WTC11 (cell line): ENCODE data around the gene NELFA. TPM values are rescaled to one million over a fixed set of nuclear protein-coding genes. Genes with fewer than 3 reads are reported as not detected.

ENCODE experiments used
- ATAC-seq: fragments of 200-7000 bp; cut with Tn5 transposase; 2 replicates; pipeline ENCODE4 v1.10.0; 2021; ENCODE audit warnings: mild to moderate bottlenecking, moderate library complexity
- CTCF ChIA-PET: fragments of 300-600 bp; sonication (Branson Sonifier 250); formaldehyde crosslinking; loops from one replicate; lab custom pipeline; 2021; ENCODE audit warnings: antibody characterized with exemption; lab: Charles Lee
- POLR2A ChIA-PET: fragments of 350-600 bp; sonication (Branson Sonifier 250); formaldehyde crosslinking; loops from one replicate; lab custom pipeline; 2021; ENCODE audit warnings: antibody characterized with exemption; lab: Charles Lee
- DNase-seq: peaks from one replicate; pipeline ENCODE4 v3.0.0; 2021; ENCODE audit warnings: low spot score
- H3K27ac Mint-ChIP-seq: 2 replicates; pipeline ENCODE4 v1.8.0; 2021; ENCODE audit warnings: mixed read lengths
- H3K27me3 Mint-ChIP-seq: 2 replicates; pipeline ENCODE4 v1.8.0; 2021; ENCODE audit warnings: low read depth, mild to moderate bottlenecking, moderate library complexity, mixed read lengths
- H3K36me3 Mint-ChIP-seq: 2 replicates; pipeline ENCODE4 v1.8.0; 2021; ENCODE audit warnings: mixed read lengths
- H3K4me1 Mint-ChIP-seq: 2 replicates; pipeline ENCODE4 v1.8.0; 2022; ENCODE audit warnings: mixed read lengths
- H3K4me3 Mint-ChIP-seq: 2 replicates; pipeline ENCODE4 v1.8.0; 2021; ENCODE audit warnings: mild to moderate bottlenecking, moderate library complexity, mixed read lengths
- H3K9me3 Mint-ChIP-seq: 2 replicates; pipeline ENCODE4 v1.8.0; 2021; ENCODE audit warnings: mixed read lengths
- ATF2 ChIP-seq: sonication (generic); formaldehyde crosslinking; IDR thresholded peaks from 2 replicates; pipeline ENCODE4 v1.8.1; 2022; ENCODE audit warnings: low read depth, missing genetic modification reagents, borderline replicate concordance
- ATF3 ChIP-seq: sonication (generic); formaldehyde crosslinking; conservative IDR thresholded peaks from 2 replicates; pipeline ENCODE4 v1.8.1; 2022; ENCODE audit warnings: mild to moderate bottlenecking, missing genetic modification reagents
- CBFB ChIP-seq: sonication (generic); formaldehyde crosslinking; IDR thresholded peaks from 2 replicates; pipeline ENCODE4 v1.8.1; 2022; ENCODE audit warnings: mild to moderate bottlenecking, low read depth, missing genetic modification reagents
- CDX4 ChIP-seq: fragments of 250-450 bp; sonication (Bioruptor Pico); IDR thresholded peaks from 2 replicates; pipeline ENCODE4 v1.9.0; 2021; ENCODE audit warnings: moderate library complexity, mild to moderate bottlenecking, inconsistent platforms, borderline replicate concordance
- CTCF ChIP-seq: fragments of 200-600 bp; IDR thresholded peaks from 2 replicates; pipeline ENCODE4 v1.8.0; 2022; ENCODE audit warnings: antibody characterized with exemption
- E2F1 ChIP-seq: sonication (generic); formaldehyde crosslinking; IDR thresholded peaks from 2 replicates; pipeline ENCODE4 v1.8.0; 2022; ENCODE audit warnings: mild to moderate bottlenecking, missing genetic modification reagents
- ESRRA ChIP-seq: sonication (generic); formaldehyde crosslinking; IDR thresholded peaks from 2 replicates; pipeline ENCODE4 v1.8.1; 2022; ENCODE audit warnings: mild to moderate bottlenecking, missing genetic modification reagents, borderline replicate concordance
- NFE2L1 ChIP-seq: sonication (generic); formaldehyde crosslinking; IDR thresholded peaks from 2 replicates; pipeline ENCODE4 v1.8.1; 2023; ENCODE audit warnings: missing genetic modification reagents
- RORB ChIP-seq: fragments of 250-450 bp; sonication (Bioruptor Pico); IDR thresholded peaks from 2 replicates; pipeline ENCODE4 v1.9.0; 2021; ENCODE audit warnings: mild to moderate bottlenecking
- SOX15 ChIP-seq: fragments of 250-450 bp; sonication (Bioruptor Pico); IDR thresholded peaks from 2 replicates; pipeline ENCODE4 v1.9.0; 2021; ENCODE audit warnings: mild to moderate bottlenecking
- STAT6 ChIP-seq: sonication (generic); formaldehyde crosslinking; conservative IDR thresholded peaks from 2 replicates; pipeline ENCODE4 v1.8.1; 2023; ENCODE audit warnings: mild to moderate bottlenecking, low read depth, missing genetic modification reagents, moderate library complexity
- TEAD1 ChIP-seq: sonication (generic); formaldehyde crosslinking; IDR thresholded peaks from 2 replicates; pipeline ENCODE4 v1.8.0; 2022; ENCODE audit warnings: mild to moderate bottlenecking, missing genetic modification reagents
- TEAD4 ChIP-seq: sonication (generic); formaldehyde crosslinking; IDR thresholded peaks from 2 replicates; pipeline ENCODE4 v1.8.0; 2022; ENCODE audit warnings: mild to moderate bottlenecking, missing genetic modification reagents
- TP53 ChIP-seq: sonication (generic); formaldehyde crosslinking; IDR thresholded peaks from 2 replicates; pipeline ENCODE4 v1.8.1; 2023; ENCODE audit warnings: mild to moderate bottlenecking, missing genetic modification reagents
- ZNF121 ChIP-seq: sonication (generic); formaldehyde crosslinking; IDR thresholded peaks from 2 replicates; pipeline ENCODE4 v1.8.0; 2023; ENCODE audit warnings: missing genetic modification reagents
- ZNF232 ChIP-seq: sonication (generic); formaldehyde crosslinking; IDR thresholded peaks from 2 replicates; pipeline ENCODE4 v1.8.0; 2022; ENCODE audit warnings: mild to moderate bottlenecking, missing genetic modification reagents
- ZNF396 ChIP-seq: fragments of 250-450 bp; sonication (Bioruptor Pico); IDR thresholded peaks from 2 replicates; pipeline ENCODE4 v1.8.0; 2021; ENCODE audit warnings: mild to moderate bottlenecking, moderate library complexity, borderline replicate concordance
- ZNF423 ChIP-seq: fragments of 250-450 bp; sonication (Bioruptor Pico); IDR thresholded peaks from 2 replicates; pipeline ENCODE4 v2.1.2; 2022; ENCODE audit warnings: mild to moderate bottlenecking, moderate library complexity
- ZNF532 ChIP-seq: fragments of 250-450 bp; sonication (Bioruptor Pico); IDR thresholded peaks from 2 replicates; pipeline ENCODE4 v1.9.0; 2021; ENCODE audit warnings: mild to moderate bottlenecking, borderline replicate concordance
- ZSCAN18 ChIP-seq: fragments of 250-450 bp; sonication (Bioruptor Pico); IDR thresholded peaks from 2 replicates; pipeline ENCODE4 v2.1.2; 2022; ENCODE audit warnings: mild to moderate bottlenecking, moderate library complexity
- total RNA-seq: library from RNA; stranded (reverse); gene quantifications from 3 replicates; pipeline ENCODE4 v1.2.3, GENCODE V29; 2021

Gene NELFA
- total RNA-seq, 1 experiment from 2014 or later: 72.6 TPM

GRCh38 chr4:2042947-2043395 is 34.2 kb upstream of the NELFA start:
- no peaks in the 10 kb centered on the region for H3K4me1 Mint-ChIP-seq
- H3K9me3 Mint-ChIP-seq: no peaks in the 10 kb centered on the region
- TF ChIP-seq TEAD4: no peak
- TF ChIP-seq STAT6: no peak
- TF ChIP-seq, all 79 proteins: peak for 0
- ATAC-seq (no peak), DNase-seq (no peak)
- POLR2A ChIA-PET: no interaction called here
- CTCF ChIA-PET: interaction anchor here (0.6 to 0.8 kb wide), 2 partner anchors 34 to 137 kb away, joined by 3 read pairs; no protein-coding TSS in a partner anchor
- peaks cover 61% of the 10 kb centered on the region for H3K27me3 Mint-ChIP-seq
- H3K36me3 Mint-ChIP-seq: no peaks in the 10 kb centered on the region
- no peak overlapping the region for H3K27ac Mint-ChIP-seq
- H3K4me3 Mint-ChIP-seq: peak overlapping the region; percentile 67

GRCh38 chr4:2042204-2042946 is 33.6 kb upstream of the NELFA start:
- no peak for DNase-seq
- H3K36me3 Mint-ChIP-seq: no peaks in the 10 kb centered on the region
- no peak overlapping the region for H3K27ac Mint-ChIP-seq
- no peaks in the 10 kb centered on the region for H3K9me3 Mint-ChIP-seq
- ChIA-PET CTCF (interaction anchor here (0.6 to 1.6 kb wide), 7 partner anchors 11 to 178 kb away, joined by 3 to 6 read pairs (median 3); partner anchors contain the start of gene NELFA), POLR2A (no interaction called here)
- H3K4me1 Mint-ChIP-seq: no peaks in the 10 kb centered on the region
- peak overlapping the region; percentile 67 for H3K4me3 Mint-ChIP-seq
- peaks cover 61% of the 10 kb centered on the region for H3K27me3 Mint-ChIP-seq
- ATAC-seq: peak; percentile 5
- TF ChIP-seq CBFB: no peak
- no peak for TF ChIP-seq ESRRA (CRISPR knock-in tag)
- TF ChIP-seq ZNF121: no peak
- no peak for TF ChIP-seq ZNF396
- TF ChIP-seq CTCF: no peak
- TF ChIP-seq CDX4 (CRISPR knock-in tag): no peak
- no peak for TF ChIP-seq RORB (CRISPR knock-in tag)
- no peak for TF ChIP-seq NFE2L1 (CRISPR knock-in tag)
- TF ChIP-seq ZNF532 (CRISPR knock-in tag): no peak
- TF ChIP-seq TEAD1 (CRISPR knock-in tag): no peak
- TF ChIP-seq ATF2 (CRISPR knock-in tag): no peak
- TF ChIP-seq ATF3 (CRISPR knock-in tag): no peak
- no peak for TF ChIP-seq ZNF232 (CRISPR knock-in tag)
- no peak for TF ChIP-seq E2F1
- no peak for TF ChIP-seq ZSCAN18 (CRISPR knock-in tag)
- TF ChIP-seq TP53: no peak
- TF ChIP-seq SOX15 (CRISPR knock-in tag): no peak
- TF ChIP-seq ZNF423 (CRISPR knock-in tag): no peak
